ENCODE data around the gene SEPHS2. TPM values are rescaled to one million over a fixed set of nuclear protein-coding genes. Genes with fewer than 3 reads are reported as not detected.

The SEPHS2 gene
- total and polyA plus RNA-seq, 4 donors, result 17.1 to 68.6 (median 46.0) TPM

DNA sequence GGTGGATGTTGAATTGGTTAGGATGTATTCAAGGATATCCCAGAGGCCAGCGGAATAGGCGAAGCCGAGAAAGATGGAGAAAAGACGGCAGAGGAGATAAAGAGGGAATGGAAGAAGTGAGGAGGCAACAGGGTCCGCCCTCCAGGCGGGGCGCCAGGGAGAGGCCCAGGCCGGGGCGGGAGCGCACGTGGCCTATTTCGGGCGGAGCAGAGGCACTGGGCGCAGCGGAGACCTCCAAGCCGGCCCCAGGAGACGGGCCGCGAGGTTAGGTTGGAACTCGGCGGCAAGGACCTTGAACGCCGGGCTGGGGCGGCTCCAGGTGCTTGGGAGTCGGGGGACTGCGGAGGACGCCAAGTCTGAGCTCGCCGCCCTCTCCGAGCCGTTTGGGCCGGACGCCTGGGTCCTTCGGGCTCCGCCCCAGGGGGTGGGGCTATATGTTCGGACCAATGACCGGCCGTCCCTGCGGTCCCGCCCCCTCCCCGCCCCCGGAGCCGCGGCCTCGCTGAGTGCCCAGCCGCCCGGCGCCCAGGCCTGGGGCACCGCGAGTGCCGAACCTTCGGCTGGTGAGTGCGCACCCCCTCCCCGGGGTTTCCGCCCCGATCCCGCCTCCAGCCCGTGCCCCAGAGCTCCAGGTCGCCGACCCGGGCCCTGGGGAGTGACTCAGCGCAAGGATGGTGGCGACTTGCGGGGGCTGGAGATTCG is 38.4 kb downstream of the SEPHS2 start, which contains the start of gene ZNF771:
TSS of gene ZNF771 (plus strand) at position 505 of the 702 bp plus-strand sequence. CDS start 448 bp downstream, outside the sequence.
- TF ChIP-seq, protein P1, sequence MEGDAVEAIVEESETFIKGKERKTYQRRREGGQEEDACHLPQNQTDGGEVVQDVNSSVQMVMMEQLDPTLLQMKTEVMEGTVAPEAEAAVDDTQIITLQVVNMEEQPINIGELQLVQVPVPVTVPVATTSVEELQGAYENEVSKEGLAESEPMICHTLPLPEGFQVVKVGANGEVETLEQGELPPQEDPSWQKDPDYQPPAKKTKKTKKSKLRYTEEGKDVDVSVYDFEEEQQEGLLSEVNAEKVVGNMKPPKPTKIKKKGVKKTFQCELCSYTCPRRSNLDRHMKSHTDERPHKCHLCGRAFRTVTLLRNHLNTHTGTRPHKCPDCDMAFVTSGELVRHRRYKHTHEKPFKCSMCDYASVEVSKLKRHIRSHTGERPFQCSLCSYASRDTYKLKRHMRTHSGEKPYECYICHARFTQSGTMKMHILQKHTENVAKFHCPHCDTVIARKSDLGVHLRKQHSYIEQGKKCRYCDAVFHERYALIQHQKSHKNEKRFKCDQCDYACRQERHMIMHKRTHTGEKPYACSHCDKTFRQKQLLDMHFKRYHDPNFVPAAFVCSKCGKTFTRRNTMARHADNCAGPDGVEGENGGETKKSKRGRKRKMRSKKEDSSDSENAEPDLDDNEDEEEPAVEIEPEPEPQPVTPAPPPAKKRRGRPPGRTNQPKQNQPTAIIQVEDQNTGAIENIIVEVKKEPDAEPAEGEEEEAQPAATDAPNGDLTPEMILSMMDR (IDR thresholded peaks at IDR 0.05; ENCODE audit: control extremely low read depth, extremely low read depth), result no peak
- peak within 1 kb of the TSS; percentile 75 to 85 for H3K27ac ChIP-seq (ENCODE audit: low read depth in 1 of 2, low read length in 1 of 2)
- 1% methylated on average over 41 to 65 of the region's 65 CpGs for WGBS, 2 donors
- peaks cover 3 to 7% (median 6%) of the 10 kb centered on the region in 4 donors for H3K36me3 ChIP-seq (ENCODE audit: control insufficient read depth in 4 of 4, insufficient read depth in 4 of 4, low read length in 4 of 4)
- no peaks in the 10 kb centered on the region for H3K9me3 ChIP-seq (ENCODE audit: control insufficient read depth in 4 of 4, insufficient read depth in 3 of 4, low read length in 3 of 4)
- peak; percentile 92 to 94 (median 93) for DNase-seq
- peak within 1 kb of the TSS in 1 of 2 donors; percentile 87 for H3K9ac ChIP-seq (ENCODE audit: insufficient read depth in 1 of 2, low read length in 2 of 2)
- peak; percentile 98 for ATAC-seq (ENCODE audit: insufficient read depth, low FRiP score)
- H3K4me3 ChIP-seq, result peak within 1 kb of the TSS; percentile 66
- peaks cover 0 to 21% (median 5%) of the 10 kb centered on the region in 5 donors for H3K4me1 ChIP-seq (ENCODE audit: control insufficient read depth in 5 of 5, insufficient read depth in 5 of 5, low read length in 5 of 5)
- H3K27me3 ChIP-seq (ENCODE audit: control insufficient read depth in 3 of 3, insufficient read depth in 3 of 3, low read length in 2 of 3), result no peaks in the 10 kb centered on the region

GRCh38 chr16:30406795-30407101 is 38.9 kb downstream of the SEPHS2 start:
- H3K9me3 ChIP-seq (ENCODE audit: control insufficient read depth in 4 of 4, insufficient read depth in 3 of 4, low read length in 3 of 4), result no peaks in the 10 kb centered on the region
- H3K9ac ChIP-seq (ENCODE audit: insufficient read depth in 1 of 2, low read length in 2 of 2), result peak overlapping the region in 1 of 2 donors; percentile 87
- H3K27me3 ChIP-seq (ENCODE audit: control insufficient read depth in 3 of 3, insufficient read depth in 3 of 3, low read length in 2 of 3), result no peaks in the 10 kb centered on the region
- peaks cover 3 to 7% (median 5%) of the 10 kb centered on the region in 4 donors for H3K36me3 ChIP-seq (ENCODE audit: control insufficient read depth in 4 of 4, insufficient read depth in 4 of 4, low read length in 4 of 4)
- TF ChIP-seq, protein P1 (IDR thresholded peaks at IDR 0.05; ENCODE audit: control extremely low read depth, extremely low read depth), result no peak
- peak overlapping the region; percentile 75 to 85 for H3K27ac ChIP-seq (ENCODE audit: low read depth in 1 of 2, low read length in 1 of 2)
- DNase-seq (no peak), ATAC-seq (ENCODE audit: insufficient read depth, low FRiP score) (no peak)
- H3K4me1 ChIP-seq (ENCODE audit: control insufficient read depth in 5 of 5, insufficient read depth in 5 of 5, low read length in 5 of 5), result peaks cover 0 to 21% (median 5%) of the 10 kb centered on the region in 5 donors
- H3K4me3 ChIP-seq, result peak overlapping the region; percentile 46
- 15 to 21% methylated on average over 14 of the region's 14 CpGs for WGBS, 2 donors

- H3K4me3 ChIP-seq, result no peak overlapping the region
- DNase-seq, result no peak
- H3K27ac ChIP-seq (ENCODE audit: low read depth in 1 of 2, low read length in 1 of 2), result no peak overlapping the region
- no peaks in the 10 kb centered on the region for H3K9me3 ChIP-seq (ENCODE audit: control insufficient read depth in 4 of 4, insufficient read depth in 3 of 4, low read length in 3 of 4)
- peaks cover 0 to 15% (median 3%) of the 10 kb centered on the region in 5 donors for H3K4me1 ChIP-seq (ENCODE audit: control insufficient read depth in 5 of 5, insufficient read depth in 5 of 5, low read length in 5 of 5)
- no peaks in the 10 kb centered on the region for H3K27me3 ChIP-seq (ENCODE audit: control insufficient read depth in 3 of 3, insufficient read depth in 3 of 3, low read length in 2 of 3)
- ATAC-seq (ENCODE audit: insufficient read depth, low FRiP score), result no peak
- TF ChIP-seq, protein P1 (IDR thresholded peaks at IDR 0.05; ENCODE audit: control extremely low read depth, extremely low read depth), result no peak
- peaks cover 0 to 12% (median 2%) of the 10 kb centered on the region in 4 donors for H3K36me3 ChIP-seq (ENCODE audit: control insufficient read depth in 4 of 4, insufficient read depth in 4 of 4, low read length in 4 of 4)
- H3K9ac ChIP-seq (ENCODE audit: insufficient read depth in 1 of 2, low read length in 2 of 2), result no peak overlapping the region
- WGBS, 2 donors, result 75 to 80% methylated on average over 8 of the region's 8 CpGs
Observed at GRCh38 chr16:30401768-30402425, 43.8 kb downstream of the SEPHS2 start.
